H1 (cell line): Measurements from ENCODE around the gene TMEM45B. TPM values are rescaled to one million over a fixed set of nuclear protein-coding genes. Genes with fewer than 3 reads are reported as not detected.

ENCODE experiments used
- CTCF ChIA-PET: fragments of 300-600 bp; sonication (Branson Sonifier 250); formaldehyde crosslinking; loops from one replicate; lab custom pipeline; 2021; ENCODE audit not compliant: partially characterized antibody; lab: Charles Lee
- POLR2A ChIA-PET: fragments of 300-600 bp; sonication (Branson Sonifier 250); formaldehyde crosslinking; loops from one replicate; lab custom pipeline; 2021; ENCODE audit warnings: inconsistent platforms; ENCODE audit not compliant: partially characterized antibody; lab: Charles Lee
- DNase-seq, 2 experiments: peaks; one replicate each; pipeline versions ENCODE4 v3.0.0 to v3.0.0-alpha.2; 2010 to 2022; ENCODE audit warnings: low spot score in 2 of 2, low read depth in 1 of 2, mixed read lengths in 1 of 2
- FAIRE-seq: peaks from 2 replicates; lab custom pipeline; 2011; peaks lifted over from hg19 to GRCh38; lab: Jason Lieb, UNC
- H2AFZ ChIP-seq: 2 replicates; pipeline ENCODE4 v1.8.1; 2012; ENCODE audit warnings: low read length, inconsistent platforms
- H2AK5ac ChIP-seq: 2 replicates; pipeline ENCODE4 v1.6.1; 2013; ENCODE audit warnings: low read depth, low read length
- H2BK120ac ChIP-seq: replicated peaks from 2 replicates; pipeline ENCODE3; 2013; ENCODE audit warnings: low read depth, low read length, inconsistent platforms
- H2BK12ac ChIP-seq: 2 replicates; pipeline ENCODE4 v1.6.1; 2013; ENCODE audit warnings: low read depth, low read length
- H2BK15ac ChIP-seq: 2 replicates; pipeline ENCODE4 v1.6.1; 2013; ENCODE audit warnings: low read length
- H2BK20ac ChIP-seq: 2 replicates; pipeline ENCODE4 v1.6.1; 2013; ENCODE audit warnings: low read length
- H2BK5ac ChIP-seq: 2 replicates; pipeline ENCODE4 v1.6.1; 2013; ENCODE audit warnings: low read depth, low read length
- H3K14ac ChIP-seq: 2 replicates; pipeline ENCODE4 v1.6.1; 2013; ENCODE audit warnings: inconsistent platforms; ENCODE audit not compliant: insufficient read length
- H3K18ac ChIP-seq: 2 replicates; pipeline ENCODE4 v1.6.1; 2013; ENCODE audit warnings: low read length; ENCODE audit errors: extremely low read depth
- H3K23ac ChIP-seq: 2 replicates; pipeline ENCODE4 v1.6.1; 2013; ENCODE audit warnings: inconsistent platforms; ENCODE audit not compliant: insufficient read length
- H3K23me2 ChIP-seq: 2 replicates; pipeline ENCODE4 v1.6.1; 2013; ENCODE audit warnings: low read depth, low read length
- H3K27ac ChIP-seq: 2 replicates; pipeline ENCODE4 v1.6.1; 2011; ENCODE audit warnings: low read depth, low read length, inconsistent platforms
- H3K27me3 ChIP-seq, 4 experiments: replicated peaks in 1 of 4; 1 replicate in 1 of 4; 2 replicates in 3 of 4; pipeline versions ENCODE4 v1.6.1 to v1.8.1; 2011 to 2013; ENCODE audit warnings: low read length in 3 of 4, mild to moderate bottlenecking in 3 of 4, inconsistent platforms in 2 of 4, mixed read lengths in 2 of 4, moderate library complexity in 1 of 4; ENCODE audit not compliant: control insufficient read depth in 3 of 4, insufficient read depth in 3 of 4; ENCODE audit errors: extremely low read depth in 1 of 4
- H3K36me3 ChIP-seq, 4 experiments: 2 replicates each; pipeline versions ENCODE4 v1.6.1 to v1.8.1; 2011 to 2013; ENCODE audit warnings: mild to moderate bottlenecking in 4 of 4, low read length in 3 of 4, moderate library complexity in 2 of 4, control low read depth in 1 of 4, inconsistent platforms in 1 of 4; ENCODE audit not compliant: insufficient read depth in 4 of 4, control insufficient read depth in 2 of 4
- H3K4ac ChIP-seq: replicated peaks from 2 replicates; pipeline ENCODE3; 2013; ENCODE audit warnings: low read length, low read depth, mixed read lengths, inconsistent platforms; ENCODE audit not compliant: insufficient read length
- H3K4me1 ChIP-seq, 4 experiments: replicated peaks in 1 of 4; 1 replicate in 1 of 4; 2 replicates in 3 of 4; pipeline versions ENCODE4 v1.6.1 to v1.8.1; 2011 to 2013; ENCODE audit warnings: low read length in 3 of 4, inconsistent platforms in 2 of 4, mixed read lengths in 1 of 4; ENCODE audit not compliant: insufficient read depth in 4 of 4, control insufficient read depth in 3 of 4
- H3K4me2 ChIP-seq, 2 experiments: 2 replicates each; pipeline versions ENCODE4 v1.6.1 to v1.8.1; 2011 to 2013; ENCODE audit warnings: low read depth in 2 of 2, low read length in 2 of 2, control low read depth in 1 of 2, inconsistent platforms in 1 of 2, mild to moderate bottlenecking in 1 of 2; ENCODE audit not compliant: insufficient read depth in 1 of 2
- H3K4me3 ChIP-seq, 4 experiments: fragments of 200-600, 300-600 bp in 1 of 4; sonication (generic), shearing (Covaris generic), sonication (Bioruptor Twin) in 1 of 4; 2 replicates each; pipeline versions ENCODE4 v1.5.1 to v1.8.1; 2011 to 2016; ENCODE audit warnings: low read length in 4 of 4, low read depth in 3 of 4, control low read depth in 2 of 4, inconsistent platforms in 2 of 4, mild to moderate bottlenecking in 2 of 4, mixed read lengths in 1 of 4, moderate library complexity in 1 of 4; ENCODE audit not compliant: insufficient read depth in 2 of 4; ENCODE audit errors: extremely low read depth in 1 of 4
- H3K56ac ChIP-seq: replicated peaks from 2 replicates; pipeline ENCODE3; 2013; ENCODE audit warnings: low read depth, mild to moderate bottlenecking, mixed read lengths, low read length, inconsistent platforms; ENCODE audit not compliant: insufficient read length
- H3K79me1 ChIP-seq: 2 replicates; pipeline ENCODE4 v1.6.1; 2013; ENCODE audit warnings: low read depth, low read length, control low read depth
- H3K79me2 ChIP-seq, 2 experiments: 2 replicates each; pipeline versions ENCODE4 v1.6.1 to v1.8.1; 2012 to 2013; ENCODE audit warnings: low read length in 2 of 2, mild to moderate bottlenecking in 2 of 2, inconsistent platforms in 1 of 2; ENCODE audit not compliant: insufficient read depth in 2 of 2, control insufficient read depth in 1 of 2
- H3K9ac ChIP-seq, 4 experiments: replicated peaks in 1 of 4; 1 replicate in 1 of 4; 2 replicates in 3 of 4; pipeline versions ENCODE4 v1.6.1 to v1.8.1; 2011 to 2013; ENCODE audit warnings: low read depth in 3 of 4, low read length in 3 of 4, control low read depth in 2 of 4, mild to moderate bottlenecking in 2 of 4, moderate library complexity in 2 of 4, inconsistent platforms in 1 of 4; ENCODE audit errors: extremely low read depth in 1 of 4
- H3K9me3 ChIP-seq, 2 experiments: 2 replicates each; pipeline versions ENCODE4 v1.6.1 to v1.8.1; 2012 to 2013; ENCODE audit warnings: mild to moderate bottlenecking in 2 of 2, moderate library complexity in 2 of 2, control low read depth in 1 of 2, inconsistent platforms in 1 of 2, low read depth in 1 of 2, low read length in 1 of 2, mixed read lengths in 1 of 2; ENCODE audit not compliant: insufficient read depth in 2 of 2
- H4K20me1 ChIP-seq, 2 experiments: replicated peaks in 1 of 2; 2 replicates each; pipeline versions ENCODE3 to v1.8.1; 2011 to 2013; ENCODE audit warnings: inconsistent platforms in 2 of 2, low read length in 2 of 2, mild to moderate bottlenecking in 1 of 2; ENCODE audit not compliant: insufficient read depth in 2 of 2, control insufficient read depth in 1 of 2
- H4K5ac ChIP-seq: 2 replicates; pipeline ENCODE4 v1.6.1; 2013; ENCODE audit warnings: low read length, low read depth, mixed read lengths, inconsistent platforms; ENCODE audit not compliant: insufficient read length
- H4K8ac ChIP-seq: 2 replicates; pipeline ENCODE4 v1.8.0; 2013; ENCODE audit warnings: mild to moderate bottlenecking, moderate library complexity, low read length, inconsistent platforms; ENCODE audit not compliant: insufficient read depth; ENCODE audit errors: extremely low read depth
- H4K91ac ChIP-seq: replicated peaks from 2 replicates; pipeline ENCODE3; 2013; ENCODE audit warnings: low read length, mixed read lengths, inconsistent platforms; ENCODE audit not compliant: insufficient read length
- ATF3 ChIP-seq: IDR thresholded peaks from 2 replicates; pipeline ENCODE4 v1.6.1; 2011; ENCODE audit warnings: low read depth, mild to moderate bottlenecking, low read length; ENCODE audit not compliant: insufficient read depth
- CHD1 ChIP-seq: IDR thresholded peaks from 2 replicates; pipeline ENCODE4 v1.6.1; 2012; ENCODE audit warnings: low read depth, low read length, improper control_type of control experiment
- CTBP2 ChIP-seq: IDR thresholded peaks from 2 replicates; pipeline ENCODE4 v1.7.0; 2011; ENCODE audit warnings: borderline replicate concordance, mild to moderate bottlenecking, moderate library complexity, mixed read lengths, low read length; ENCODE audit not compliant: insufficient read depth, insufficient read length
- EGR1 ChIP-seq: IDR thresholded peaks from 2 replicates; pipeline ENCODE4 v1.6.1; 2011; ENCODE audit warnings: low read depth, low read length, borderline replicate concordance
- KDM4A ChIP-seq: IDR thresholded peaks from one replicate; pipeline ENCODE4 v1.7.1; 2012; ENCODE audit warnings: low read depth, mild to moderate bottlenecking, moderate library complexity, low read length, inconsistent platforms; ENCODE audit not compliant: severe bottlenecking
- PHF8 ChIP-seq: fragments of 200-600 bp; sonication (generic); conservative IDR thresholded peaks from 2 replicates; pipeline ENCODE4 v1.7.1; 2012; ENCODE audit warnings: low read depth, mild to moderate bottlenecking, inconsistent platforms, low read length, moderate library complexity
- POLR2A ChIP-seq, 2 experiments: IDR thresholded peaks; 1 replicate in 1 of 2; 2 replicates in 1 of 2; pipeline ENCODE4 v1.6.1; 2011; ENCODE audit warnings: low read depth in 2 of 2, low read length in 2 of 2, mild to moderate bottlenecking in 2 of 2; ENCODE audit errors: control extremely low read depth in 1 of 2
- SIN3A ChIP-seq, 2 experiments: IDR thresholded peaks in 1 of 2; conservative IDR thresholded peaks in 1 of 2; 2 replicates each; pipeline ENCODE4 v1.6.1; 2011 to 2012; ENCODE audit warnings: low read length in 2 of 2, improper control_type of control experiment in 1 of 2, low read depth in 1 of 2, mild to moderate bottlenecking in 1 of 2
- SIX5 ChIP-seq: IDR thresholded peaks from 2 replicates; pipeline ENCODE4 v1.6.1; 2011; ENCODE audit warnings: mild to moderate bottlenecking, low read depth, low read length
- WGBS, 2 experiments: shearing (Covaris generic) in 1 of 2; methylation state at CpG; one replicate each; pipeline versions ENCODE4 v1.1.6 to v1.1.7; 2013 to 2015; ENCODE audit warnings: low lambda C conversion rate in 2 of 2, mixed read lengths in 2 of 2, inconsistent platforms in 1 of 2, low coverage in 1 of 2, missing lambda C conversion rate in 1 of 2; ENCODE audit not compliant: insufficient replicate concordance in 2 of 2, insufficient coverage in 1 of 2, insufficient read length in 1 of 2; ENCODE audit errors: extremely low coverage in 1 of 2, missing lambda C conversion rate in 1 of 2; 5-methylcytosine and 5-hydroxymethylcytosine counted together
- polyA plus RNA-seq, 7 experiments: library from polyadenylated mRNA; depleted of rRNA in 3 of 7; stranded (reverse) in 5 of 7; unstranded in 2 of 7; fragments of >200 nt in 5 of 7; fragments of 200-250 nt in 2 of 7; gene quantifications; 1 replicate in 5 of 7; 2 replicates in 1 of 7; 4 replicates in 1 of 7; pipeline versions ENCODE4 v1.2.1 to v1.2.3, GENCODE V29; 2011 to 2013; ENCODE audit warnings: missing spikeins in 2 of 7, mixed read lengths in 2 of 7
- total RNA-seq: library from RNA; stranded (reverse); fragmentation: NEBNext Ultra II Directional; extraction: Animal tissue kit (Norgen Biotek cat#: 25700); gene quantifications from 2 replicates; pipeline ENCODE4 v1.2.1, GENCODE V29; 2021

The TMEM45B gene
- total and polyA plus RNA-seq, 2 of the 8 experiments (the other 6 are each of a cell fraction or from before 2014, with no cell fraction given) = 0.23 TPM; not detected in 1

GRCh38 chr11:129853518-129854231 lies 38.0 kb downstream of the TMEM45B start:
- FAIRE-seq = no peak
- no peak for DNase-seq
- Histone ChIP-seq H3K79me2 (no peaks in the 10 kb centered on the region), H3K79me1 (no peaks in the 10 kb centered on the region), H3K36me3 (no peaks in the 10 kb centered on the region; a peak in 1 of 8 replicates), H2AK5ac (no peak overlapping the region), H3K27ac (no peak overlapping the region), H2BK5ac (no peak overlapping the region), H3K23me2 (no peaks in the 10 kb centered on the region), H2BK12ac (no peak overlapping the region), H2AFZ (no peak overlapping the region), H3K27me3 (no peaks in the 10 kb centered on the region), H3K4ac (no peak overlapping the region), H3K9ac (no peak overlapping the region), H3K14ac (no peak overlapping the region), H3K4me2 (no peak overlapping the region), H4K8ac (no peak overlapping the region), H3K9me3 (no peaks in the 10 kb centered on the region), H2BK20ac (no peak overlapping the region), H3K56ac (no peak overlapping the region), H3K4me1 (no peaks in the 10 kb centered on the region; a peak in 1 of 7 replicates), H4K5ac (no peak overlapping the region), H4K20me1 (no peaks in the 10 kb centered on the region), H2BK15ac (no peak overlapping the region), H3K23ac (no peak overlapping the region), H4K91ac (no peak overlapping the region), H3K18ac (no peak overlapping the region), H2BK120ac (no peak overlapping the region), H3K4me3 (no peak overlapping the region)
- POLR2A ChIA-PET = no interaction called here
- CTCF ChIA-PET = interaction anchor here (0.7 to 1.3 kb wide), 3 partner anchors 11 to 87 kb away, joined by 3 to 6 read pairs (median 5); no protein-coding TSS in a partner anchor
- TF ChIP-seq CTBP2 = no peak
- no peak for TF ChIP-seq ATF3
- no peak for TF ChIP-seq KDM4A
- no peak for TF ChIP-seq EGR1
- TF ChIP-seq POLR2A (IDR thresholded peaks at IDR 0.05; ENCODE audit: control extremely low read depth in 1 of 2, low read depth in 2 of 2, low read length in 2 of 2) = no peak
- no peak for TF ChIP-seq CHD1
- TF ChIP-seq SIN3A (conservative IDR thresholded peaks at IDR 0.05 in 1 of 2, IDR thresholded peaks at IDR 0.05 in 1 of 2; ENCODE audit: low read depth in 1 of 2, low read length in 2 of 2) = no peak
- no peak for TF ChIP-seq SIX5
- no peak for TF ChIP-seq PHF8
- WGBS, 2 experiments = 87% methylated on average over 10 of the region's 10 CpGs; no CpG with 5 or more reads in 1 of the 2 experiments
